Breast epithelium (tissue), 3 donors: ENCODE results near the gene COPE.

Experiments
- POLR2A ChIP-seq: fragments of 450-650 bp; IDR thresholded peaks from one replicate; pipeline ENCODE4 v1.6.1; 2016; ENCODE audit warnings: antibody characterized with exemption, mild to moderate bottlenecking, moderate library complexity
- POLR2AphosphoS5 ChIP-seq, 3 donors: sonication (generic); formaldehyde crosslinking; IDR thresholded peaks; one replicate each; pipeline ENCODE4 v1.6.1; 2017; ENCODE audit warnings: antibody characterized with exemption in 3 of 3
- TF ChIP-seq, protein P1 (sequence below), 3 donors: fragments of 450-650 bp; IDR thresholded peaks; one replicate each; pipeline ENCODE4 v1.5.1; 2016 to 2017; ENCODE audit warnings: antibody characterized with exemption in 3 of 3, mild to moderate bottlenecking in 3 of 3, moderate library complexity in 3 of 3

DNA sequence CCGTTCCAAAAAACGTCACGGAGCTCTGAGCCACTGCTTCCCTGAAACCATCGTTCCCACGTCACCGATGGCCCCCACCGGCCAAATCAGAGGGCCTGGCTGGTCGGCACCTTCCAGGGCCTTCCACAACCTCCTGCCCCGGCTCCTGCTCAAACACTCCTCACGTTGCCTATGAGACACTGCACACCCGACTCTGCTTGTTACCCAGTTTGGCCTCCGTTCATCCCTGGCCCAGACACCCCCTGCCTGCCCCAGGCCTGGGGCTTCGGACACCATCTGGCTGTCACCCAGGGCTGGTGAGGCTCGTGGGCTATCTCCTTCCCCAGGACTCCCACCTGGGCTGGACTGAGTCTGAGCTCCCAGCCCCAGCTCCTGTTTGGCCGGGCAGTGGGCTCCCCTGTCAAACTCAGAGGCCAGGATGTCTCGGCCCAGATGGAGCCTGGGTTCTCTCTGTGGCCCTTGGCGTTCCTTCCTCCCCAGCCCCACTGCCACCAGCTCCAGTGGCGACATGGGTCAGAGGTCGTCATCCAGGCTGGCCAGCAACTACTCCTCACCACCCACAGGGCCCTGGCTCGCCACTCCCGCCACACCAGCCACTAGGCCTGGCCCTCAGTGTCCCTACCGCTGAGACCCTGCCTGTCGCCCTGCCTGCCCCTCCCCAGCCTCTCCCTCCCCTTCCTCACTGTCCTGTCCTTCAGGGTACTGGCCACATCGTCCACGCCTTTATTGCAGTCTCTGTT is 41.0 kb downstream of the COPE start:
- TF ChIP-seq, protein P1, sequence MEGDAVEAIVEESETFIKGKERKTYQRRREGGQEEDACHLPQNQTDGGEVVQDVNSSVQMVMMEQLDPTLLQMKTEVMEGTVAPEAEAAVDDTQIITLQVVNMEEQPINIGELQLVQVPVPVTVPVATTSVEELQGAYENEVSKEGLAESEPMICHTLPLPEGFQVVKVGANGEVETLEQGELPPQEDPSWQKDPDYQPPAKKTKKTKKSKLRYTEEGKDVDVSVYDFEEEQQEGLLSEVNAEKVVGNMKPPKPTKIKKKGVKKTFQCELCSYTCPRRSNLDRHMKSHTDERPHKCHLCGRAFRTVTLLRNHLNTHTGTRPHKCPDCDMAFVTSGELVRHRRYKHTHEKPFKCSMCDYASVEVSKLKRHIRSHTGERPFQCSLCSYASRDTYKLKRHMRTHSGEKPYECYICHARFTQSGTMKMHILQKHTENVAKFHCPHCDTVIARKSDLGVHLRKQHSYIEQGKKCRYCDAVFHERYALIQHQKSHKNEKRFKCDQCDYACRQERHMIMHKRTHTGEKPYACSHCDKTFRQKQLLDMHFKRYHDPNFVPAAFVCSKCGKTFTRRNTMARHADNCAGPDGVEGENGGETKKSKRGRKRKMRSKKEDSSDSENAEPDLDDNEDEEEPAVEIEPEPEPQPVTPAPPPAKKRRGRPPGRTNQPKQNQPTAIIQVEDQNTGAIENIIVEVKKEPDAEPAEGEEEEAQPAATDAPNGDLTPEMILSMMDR (IDR thresholded peaks at IDR 0.05): no peak
- TF ChIP-seq POLR2AphosphoS5 (IDR thresholded peaks at IDR 0.05) (no peak), POLR2A (no peak)
